D341Med (cell line): ENCODE data around the gene OR8D1.
"Not testable (repeated sequence)": the region's sequence is repeated elsewhere in the genome, so short reads cannot be mapped to it uniquely, and the experiment has no call there.

ENCODE experiments used
- DNase-seq: peaks from one replicate; pipeline ENCODE4 v3.0.0; 2012; ENCODE audit warnings: low spot score

OR8D1 gene

GRCh38 chr11:124285610-124286344 is 28.0 kb downstream of the OR8D1 start:
- DNase-seq: no peak

GRCh38 chr11:124278261-124278660 is 35.5 kb downstream of the OR8D1 start:
- DNase-seq: no peak

- DNase-seq: no peak
These were observed 35.9 kb downstream of the OR8D1 start for GRCh38 chr11:124277804-124278203.

- no peak for DNase-seq
These were observed 36.5 kb downstream of the OR8D1 start for GRCh38 chr11:124277207-124277606.

GRCh38 chr11:124276081-124276480 is 37.7 kb downstream of the OR8D1 start:
- no peak for DNase-seq

- no peak for DNase-seq
These were observed 39.7 kb downstream of the OR8D1 start for GRCh38 chr11:124274000-124274399.

GRCh38 chr11:124270886-124271285 is 42.9 kb downstream of the OR8D1 start:
- not testable (repeated sequence) for DNase-seq

- not testable (repeated sequence) for DNase-seq
These were observed 48.7 kb downstream of the OR8D1 start for GRCh38 chr11:124265041-124265440.

GRCh38 chr11:124256076-124256475 is 57.7 kb downstream of the OR8D1 start, which contains the start of gene OR8G5:
TSS of gene OR8G5 (plus strand) at chr11:124256376. CDS start at chr11:124264932, 8,556 bp downstream.
- no peak for DNase-seq
